ENCODE data around the gene LINGO1. TPM values are rescaled to one million over a fixed set of nuclear protein-coding genes. Genes with fewer than 3 reads are reported as not detected.

Gene LINGO1
- total and polyA plus RNA-seq, 2 donors (not counting 1 experiment from before 2014, with no cell fraction given): not detected

- no peaks in the 10 kb centered on the region for H3K9me3 ChIP-seq (ENCODE audit: control extremely low read depth in 1 of 3, control insufficient read depth in 2 of 3, insufficient read depth in 1 of 3, low read length in 2 of 3)
- H3K27ac ChIP-seq (ENCODE audit: low read length in 2 of 2): no peak overlapping the region
- H2AFZ ChIP-seq (ENCODE audit: insufficient read depth, low read depth, low read length, poor library complexity, severe bottlenecking): no peak overlapping the region
- ATAC-seq (ENCODE audit: low read depth) (no peak), DNase-seq (no peak)
- no peak overlapping the region for H3K27ac Mint-ChIP-seq
- H3K4me1 ChIP-seq (ENCODE audit: control insufficient read depth in 2 of 2, insufficient read depth in 2 of 2, low read length in 2 of 2): no peaks in the 10 kb centered on the region
- no peak overlapping the region for H3K9ac ChIP-seq (ENCODE audit: low read length)
- no peak overlapping the region for H3K4me2 ChIP-seq (replicated peaks; ENCODE audit: low read depth, low read length, poor library complexity, severe bottlenecking)
- ChIA-PET CTCF (interaction anchor here (3.6 kb wide), 1 partner anchor 10 kb away, joined by 12 read pairs; no protein-coding TSS in a partner anchor), POLR2A (no interaction called here)
- H3K79me2 ChIP-seq (ENCODE audit: control insufficient read depth, insufficient read depth, low read length): no peaks in the 10 kb centered on the region
- no peak overlapping the region for H3K4me3 ChIP-seq (ENCODE audit: control extremely low read depth in 1 of 5, extremely low read depth in 1 of 5, insufficient read depth in 1 of 5, low read depth in 2 of 5, low read length in 4 of 5)
- H4K20me1 ChIP-seq (ENCODE audit: control insufficient read depth, insufficient read depth, low read length, poor library complexity, severe bottlenecking): no peaks in the 10 kb centered on the region
- peaks cover 0 to 2% (median 0%) of the 10 kb centered on the region in 4 experiments for H3K27me3 ChIP-seq (replicated peaks in 1 of 4; ENCODE audit: control extremely low read depth in 1 of 4, control insufficient read depth in 3 of 4, insufficient read depth in 4 of 4, low read length in 3 of 4)
- peaks cover 19% of the 10 kb centered on the region for H3K27me3 Mint-ChIP-seq
- H3K4me1 Mint-ChIP-seq: no peaks in the 10 kb centered on the region
- 82% methylated on average over 6 of the region's 14 CpGs for WGBS (ENCODE audit: insufficient coverage)
- no peak overlapping the region for H3K4me3 Mint-ChIP-seq
- intact Hi-C loops (cut with micrococcal nuclease): no loop called here
- no peaks in the 10 kb centered on the region for H3K9me3 Mint-ChIP-seq (ENCODE audit: insufficient read depth)
- no peaks in the 10 kb centered on the region for H3K36me3 ChIP-seq (replicated peaks in 1 of 2; ENCODE audit: control extremely low read depth in 1 of 2, control insufficient read depth in 1 of 2, extremely low read depth in 1 of 2, insufficient read depth in 2 of 2, low read length in 1 of 2)
- TF ChIP-seq EZH2 (IDR thresholded peaks at IDR 0.05; ENCODE audit: borderline replicate concordance, insufficient read depth, low read depth, low read length, poor library complexity, severe bottlenecking) (no peak), CTCF (IDR thresholded peaks at IDR 0.05) (no peak)
Observed at GRCh38 chr15:77644543-77645247, 12.0 kb upstream of the LINGO1 start.

- Histone ChIP-seq H3K4me1 (ENCODE audit: control insufficient read depth in 2 of 2, insufficient read depth in 2 of 2, low read length in 2 of 2) (no peaks in the 10 kb centered on the region), H3K4me2 (replicated peaks; ENCODE audit: low read depth, low read length, poor library complexity, severe bottlenecking) (no peak overlapping the region), H2AFZ (ENCODE audit: insufficient read depth, low read depth, low read length, poor library complexity, severe bottlenecking) (no peak overlapping the region), H3K36me3 (replicated peaks in 1 of 2; ENCODE audit: control extremely low read depth in 1 of 2, control insufficient read depth in 1 of 2, extremely low read depth in 1 of 2, insufficient read depth in 2 of 2, low read length in 1 of 2) (no peaks in the 10 kb centered on the region), H3K9me3 (ENCODE audit: control extremely low read depth in 1 of 3, control insufficient read depth in 2 of 3, insufficient read depth in 1 of 3, low read length in 2 of 3) (no peaks in the 10 kb centered on the region), H3K27me3 (replicated peaks in 1 of 4; ENCODE audit: control extremely low read depth in 1 of 4, control insufficient read depth in 3 of 4, insufficient read depth in 4 of 4, low read length in 3 of 4) (peaks cover 0 to 2% (median 0%) of the 10 kb centered on the region in 4 experiments), H3K9ac (ENCODE audit: low read length) (no peak overlapping the region), H3K27ac (ENCODE audit: low read length in 2 of 2) (no peak overlapping the region), H4K20me1 (ENCODE audit: control insufficient read depth, insufficient read depth, low read length, poor library complexity, severe bottlenecking) (no peaks in the 10 kb centered on the region), H3K79me2 (ENCODE audit: control insufficient read depth, insufficient read depth, low read length) (no peaks in the 10 kb centered on the region), H3K4me3 (ENCODE audit: control extremely low read depth in 1 of 5, extremely low read depth in 1 of 5, insufficient read depth in 1 of 5, low read depth in 2 of 5, low read length in 4 of 5) (no peak overlapping the region)
- WGBS (ENCODE audit: insufficient coverage): 94% methylated on average over 10 of the region's 11 CpGs
- intact Hi-C loops (cut with micrococcal nuclease): no loop called here
- no peak for ATAC-seq (ENCODE audit: low read depth)
- CTCF ChIA-PET: interaction anchor here (0.6 to 3.6 kb wide), 2 partner anchors 10 to 481 kb away, joined by 3 to 12 read pairs; no protein-coding TSS in a partner anchor
- H3K9me3 Mint-ChIP-seq (ENCODE audit: insufficient read depth): no peaks in the 10 kb centered on the region
- POLR2A ChIA-PET: no interaction called here
- H3K4me1 Mint-ChIP-seq: no peaks in the 10 kb centered on the region
- H3K27me3 Mint-ChIP-seq: peaks cover 24% of the 10 kb centered on the region
- no peak for TF ChIP-seq EZH2 (IDR thresholded peaks at IDR 0.05; ENCODE audit: borderline replicate concordance, insufficient read depth, low read depth, low read length, poor library complexity, severe bottlenecking)
- no peak for TF ChIP-seq CTCF (IDR thresholded peaks at IDR 0.05)
- no peak overlapping the region for H3K27ac Mint-ChIP-seq
- DNase-seq: no peak
- H3K4me3 Mint-ChIP-seq: no peak overlapping the region
Observed at GRCh38 chr15:77643764-77644163, 11.1 kb upstream of the LINGO1 start.

Data from B cell (primary cell).